Suprapubic skin (tissue), 4 donors: ENCODE measurements around the gene SPATA6. TPM values are rescaled to one million over a fixed set of nuclear protein-coding genes. Genes with fewer than 3 reads are reported as not detected.

ENCODE experiments used
- DNase-seq, 2 donors: peaks; one replicate each; pipeline ENCODE4 v3.0.0-alpha.2; 2019; ENCODE audit warnings: low spot score in 2 of 2
- H3K27ac ChIP-seq: fragments of 200-600 bp; sonication (generic); one replicate; pipeline ENCODE4 v1.5.1; 2019
- H3K27me3 ChIP-seq: fragments of 200-600 bp; sonication (generic); one replicate; pipeline ENCODE4 v1.5.1; 2019
- H3K36me3 ChIP-seq: fragments of 200-600 bp; sonication (generic); one replicate; pipeline ENCODE4 v1.5.1; 2019
- H3K4me1 ChIP-seq: fragments of 200-600 bp; sonication (generic); one replicate; pipeline ENCODE4 v1.5.1; 2019
- H3K4me3 ChIP-seq: fragments of 200-600 bp; sonication (generic); one replicate; pipeline ENCODE4 v1.5.1; 2019; ENCODE audit warnings: mild to moderate bottlenecking
- H3K9me3 ChIP-seq: fragments of 200-600 bp; sonication (generic); one replicate; pipeline ENCODE4 v1.5.1; 2019
- EP300 ChIP-seq: sonication (generic); formaldehyde crosslinking; IDR thresholded peaks from one replicate; pipeline ENCODE4 v1.6.1; 2017; ENCODE audit warnings: antibody characterized with exemption
- POLR2A ChIP-seq, 2 donors: fragments of 450-650 bp; IDR thresholded peaks; one replicate each; pipeline ENCODE4 v1.6.1; 2017; ENCODE audit warnings: antibody characterized with exemption in 2 of 2, mild to moderate bottlenecking in 2 of 2, moderate library complexity in 2 of 2
- POLR2AphosphoS5 ChIP-seq, 3 donors: sonication (generic); formaldehyde crosslinking; IDR thresholded peaks; one replicate each; pipeline ENCODE4 v1.6.1; 2017; ENCODE audit warnings: antibody characterized with exemption in 3 of 3
- WGBS: methylation state at CpG from one replicate; pipeline ENCODE4 v1.1.5; 2018; 5-methylcytosine and 5-hydroxymethylcytosine counted together
- total RNA-seq, 4 donors: library from RNA; depleted of rRNA; stranded (reverse); fragments of >200 nt; gene quantifications; one replicate each; pipeline ENCODE4 v1.1.0, GENCODE V29; 2016
- TF ChIP-seq, protein P1 (sequence below), 2 donors: fragments of 200-600 bp in 1 of 2; fragments of 450-650 bp in 1 of 2; sonication (generic) in 1 of 2; IDR thresholded peaks; one replicate each; pipeline ENCODE4 v1.5.1; 2016 to 2019; ENCODE audit warnings: antibody characterized with exemption in 2 of 2, mild to moderate bottlenecking in 1 of 2, moderate library complexity in 1 of 2

SPATA6 gene
- total RNA-seq, 4 donors from 2014 or later = 7.0 to 44.2 (median 10.8) TPM

DNA sequence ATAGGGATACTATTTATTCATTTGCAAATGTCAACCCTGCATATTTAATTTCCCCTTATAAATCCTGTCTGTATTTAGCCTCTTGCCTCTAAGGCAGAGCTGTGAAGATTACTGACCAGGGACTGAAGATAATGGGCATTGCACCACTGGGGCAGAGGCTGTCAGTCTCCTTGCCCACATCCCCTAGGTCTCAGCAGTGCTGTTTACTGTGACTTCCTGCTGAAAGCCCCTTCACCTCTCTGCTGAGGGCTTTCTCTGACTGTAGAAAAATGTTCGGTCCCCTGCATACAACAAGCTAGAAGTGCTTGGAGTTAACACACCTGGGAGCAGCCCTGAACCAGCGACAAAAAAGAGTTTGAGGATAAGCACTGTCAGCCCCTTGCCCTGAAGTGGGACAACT, 220.7 kb downstream of the SPATA6 start:
- Histone ChIP-seq H3K4me1 (no peaks in the 10 kb centered on the region), H3K36me3 (no peaks in the 10 kb centered on the region), H3K4me3 (no peak overlapping the region), H3K9me3 (no peaks in the 10 kb centered on the region), H3K27me3 (no peaks in the 10 kb centered on the region), H3K27ac (no peak overlapping the region)
- no peak for TF ChIP-seq EP300
- TF ChIP-seq, protein P1, sequence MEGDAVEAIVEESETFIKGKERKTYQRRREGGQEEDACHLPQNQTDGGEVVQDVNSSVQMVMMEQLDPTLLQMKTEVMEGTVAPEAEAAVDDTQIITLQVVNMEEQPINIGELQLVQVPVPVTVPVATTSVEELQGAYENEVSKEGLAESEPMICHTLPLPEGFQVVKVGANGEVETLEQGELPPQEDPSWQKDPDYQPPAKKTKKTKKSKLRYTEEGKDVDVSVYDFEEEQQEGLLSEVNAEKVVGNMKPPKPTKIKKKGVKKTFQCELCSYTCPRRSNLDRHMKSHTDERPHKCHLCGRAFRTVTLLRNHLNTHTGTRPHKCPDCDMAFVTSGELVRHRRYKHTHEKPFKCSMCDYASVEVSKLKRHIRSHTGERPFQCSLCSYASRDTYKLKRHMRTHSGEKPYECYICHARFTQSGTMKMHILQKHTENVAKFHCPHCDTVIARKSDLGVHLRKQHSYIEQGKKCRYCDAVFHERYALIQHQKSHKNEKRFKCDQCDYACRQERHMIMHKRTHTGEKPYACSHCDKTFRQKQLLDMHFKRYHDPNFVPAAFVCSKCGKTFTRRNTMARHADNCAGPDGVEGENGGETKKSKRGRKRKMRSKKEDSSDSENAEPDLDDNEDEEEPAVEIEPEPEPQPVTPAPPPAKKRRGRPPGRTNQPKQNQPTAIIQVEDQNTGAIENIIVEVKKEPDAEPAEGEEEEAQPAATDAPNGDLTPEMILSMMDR (IDR thresholded peaks at IDR 0.05) = no peak
- no peak for TF ChIP-seq POLR2A (IDR thresholded peaks at IDR 0.05)
- no peak for TF ChIP-seq POLR2AphosphoS5 (IDR thresholded peaks at IDR 0.05)
- no peak for DNase-seq
- 96% methylated on average over 2 of the region's 2 CpGs for WGBS

DNA sequence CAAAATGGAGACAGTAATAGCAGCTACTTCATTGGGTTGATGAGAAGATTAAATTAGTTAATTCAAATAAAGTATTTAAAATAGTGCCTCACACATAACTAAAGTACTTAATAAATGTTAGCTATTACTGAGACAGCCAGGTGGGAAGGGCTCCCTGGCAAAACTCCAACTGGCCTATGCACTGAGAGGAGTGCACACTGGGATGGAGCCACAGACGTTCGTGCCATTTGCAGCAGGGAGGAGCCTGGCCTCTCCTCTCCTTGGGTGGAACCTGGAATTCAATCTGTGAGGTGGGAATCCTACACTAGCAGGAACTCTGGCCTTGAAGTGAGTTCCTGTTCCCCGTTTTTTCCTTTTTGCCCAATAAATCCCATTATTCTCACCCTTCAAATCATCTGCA, 221.4 kb downstream of the SPATA6 start:
- no peak overlapping the region for H3K27ac ChIP-seq
- no peaks in the 10 kb centered on the region for H3K27me3 ChIP-seq
- no peaks in the 10 kb centered on the region for H3K36me3 ChIP-seq
- TF ChIP-seq, protein P1 (IDR thresholded peaks at IDR 0.05) = no peak
- TF ChIP-seq POLR2A (IDR thresholded peaks at IDR 0.05) = no peak
- TF ChIP-seq EP300 = no peak
- no peak for TF ChIP-seq POLR2AphosphoS5 (IDR thresholded peaks at IDR 0.05)
- DNase-seq = no peak
- no peak overlapping the region for H3K4me3 ChIP-seq
- 32% methylated on average over 3 of the region's 3 CpGs for WGBS
- H3K9me3 ChIP-seq = no peaks in the 10 kb centered on the region
- no peaks in the 10 kb centered on the region for H3K4me1 ChIP-seq

DNA sequence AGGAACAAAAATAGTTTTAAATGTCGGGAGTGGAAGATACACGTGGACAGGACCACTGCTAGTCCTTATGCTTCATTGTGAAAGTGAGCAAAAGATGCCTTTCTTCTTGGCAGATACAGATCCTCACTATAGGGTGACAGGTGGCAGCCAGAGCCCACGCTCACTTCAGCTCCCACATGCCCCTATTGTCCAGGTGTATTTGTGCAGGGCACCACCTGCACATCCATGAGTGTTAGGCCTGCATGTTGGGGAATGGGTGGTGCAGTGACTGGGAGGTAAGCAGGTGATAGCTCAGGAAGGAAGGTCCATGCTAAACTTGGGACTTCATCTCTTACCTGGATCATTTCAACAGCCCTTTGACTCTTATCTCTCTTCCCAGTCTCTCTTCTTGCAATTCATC, 222.1 kb downstream of the SPATA6 start:
- 99% methylated on average over 3 of the region's 3 CpGs for WGBS
- no peak for TF ChIP-seq POLR2A (IDR thresholded peaks at IDR 0.05)
- no peak for TF ChIP-seq POLR2AphosphoS5 (IDR thresholded peaks at IDR 0.05)
- TF ChIP-seq, protein P1 (IDR thresholded peaks at IDR 0.05) = no peak
- no peak for TF ChIP-seq EP300
- no peaks in the 10 kb centered on the region for H3K36me3 ChIP-seq
- H3K27me3 ChIP-seq = no peaks in the 10 kb centered on the region
- no peaks in the 10 kb centered on the region for H3K4me1 ChIP-seq
- H3K4me3 ChIP-seq = no peak overlapping the region
- H3K27ac ChIP-seq = no peak overlapping the region
- no peak for DNase-seq
- H3K9me3 ChIP-seq = no peaks in the 10 kb centered on the region

DNA sequence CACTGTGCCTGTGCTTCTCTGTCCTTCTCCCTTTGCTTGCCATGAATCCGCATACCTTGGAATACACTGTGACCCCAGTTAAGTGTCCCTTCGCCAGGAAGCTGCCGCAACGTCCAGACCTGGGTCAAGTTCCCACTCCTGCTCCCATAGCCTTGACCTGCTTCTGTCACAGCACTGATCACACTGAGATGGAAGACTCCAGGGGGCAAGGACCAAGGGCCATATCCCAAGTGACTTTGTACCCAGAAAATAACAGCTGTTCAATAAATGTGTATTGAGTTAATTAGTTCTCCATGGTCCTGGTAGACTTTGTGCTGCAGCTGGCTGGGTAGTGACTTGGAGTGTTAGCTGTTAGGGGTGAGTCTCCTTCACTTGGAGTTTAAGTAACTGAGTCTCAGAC, 223.6 kb downstream of the SPATA6 start:
- Histone ChIP-seq H3K27me3 (no peaks in the 10 kb centered on the region), H3K9me3 (no peaks in the 10 kb centered on the region), H3K4me1 (no peaks in the 10 kb centered on the region), H3K4me3 (no peak overlapping the region), H3K36me3 (no peaks in the 10 kb centered on the region), H3K27ac (no peak overlapping the region)
- DNase-seq = no peak
- TF ChIP-seq, protein P1 (IDR thresholded peaks at IDR 0.05) = no peak
- TF ChIP-seq POLR2AphosphoS5 (IDR thresholded peaks at IDR 0.05) = no peak
- TF ChIP-seq POLR2A (IDR thresholded peaks at IDR 0.05) = no peak
- TF ChIP-seq EP300 = no peak
- WGBS = 91% methylated on average over 4 of the region's 4 CpGs

DNA sequence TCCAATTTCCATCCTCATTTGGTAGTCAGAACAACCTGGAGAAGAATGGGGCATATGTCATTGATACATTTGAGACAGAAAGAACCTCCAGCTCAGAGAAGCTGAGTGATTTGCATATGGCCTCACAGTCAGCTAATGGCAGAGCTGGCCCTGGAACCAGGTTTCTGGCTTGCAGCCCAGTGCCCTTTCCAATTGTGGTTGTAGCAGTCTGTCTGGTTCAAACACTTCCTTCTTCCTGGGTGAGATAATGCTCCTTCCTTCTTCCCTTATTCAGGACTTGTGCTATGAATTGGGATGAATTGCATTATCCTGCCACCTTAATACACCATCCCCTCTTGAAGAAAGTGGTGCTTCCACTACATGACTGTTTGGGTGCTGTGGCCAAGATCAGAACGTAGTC, 225.3 kb downstream of the SPATA6 start:
- no peaks in the 10 kb centered on the region for H3K9me3 ChIP-seq
- WGBS = 61% methylated on average over 1 of the region's 1 CpG

More for the DNA sequence above, 225.3 kb downstream of the SPATA6 start:
- H3K4me3 ChIP-seq = no peak overlapping the region
- no peaks in the 10 kb centered on the region for H3K4me1 ChIP-seq
- no peaks in the 10 kb centered on the region for H3K27me3 ChIP-seq
- H3K36me3 ChIP-seq = no peaks in the 10 kb centered on the region
- DNase-seq = no peak
- TF ChIP-seq POLR2AphosphoS5 (IDR thresholded peaks at IDR 0.05) = no peak
- TF ChIP-seq POLR2A (IDR thresholded peaks at IDR 0.05) = no peak
- TF ChIP-seq, protein P1 (IDR thresholded peaks at IDR 0.05) = no peak
- TF ChIP-seq EP300 = no peak
- no peak overlapping the region for H3K27ac ChIP-seq

Other genes starting within 250 kb of the SPATA6 start
- 1 to 10 TPM; 2.9 to 4.7 (median 3.3) TPM for gene SLC5A9, start 249.5 kb downstream of the SPATA6 start, total RNA-seq